Thyroid gland (tissue), 4 donors: ENCODE results near the gene SCARB1.

ENCODE experiments used
- CTCF ChIP-seq, 6 experiments: fragments of 200-600 bp in 3 of 6; fragments of 450-650 bp in 3 of 6; sonication (generic) in 3 of 6; IDR thresholded peaks; one replicate each; pipeline ENCODE4 v1.5.1; 2016 to 2019; ENCODE audit warnings: antibody characterized with exemption in 6 of 6, mild to moderate bottlenecking in 2 of 6, inconsistent platforms in 1 of 6, moderate library complexity in 1 of 6
- POLR2A ChIP-seq, 2 donors: fragments of 450-650 bp; IDR thresholded peaks; one replicate each; pipeline ENCODE4 v1.6.1; 2017; ENCODE audit warnings: antibody characterized with exemption in 2 of 2, mild to moderate bottlenecking in 2 of 2, moderate library complexity in 1 of 2

DNA sequence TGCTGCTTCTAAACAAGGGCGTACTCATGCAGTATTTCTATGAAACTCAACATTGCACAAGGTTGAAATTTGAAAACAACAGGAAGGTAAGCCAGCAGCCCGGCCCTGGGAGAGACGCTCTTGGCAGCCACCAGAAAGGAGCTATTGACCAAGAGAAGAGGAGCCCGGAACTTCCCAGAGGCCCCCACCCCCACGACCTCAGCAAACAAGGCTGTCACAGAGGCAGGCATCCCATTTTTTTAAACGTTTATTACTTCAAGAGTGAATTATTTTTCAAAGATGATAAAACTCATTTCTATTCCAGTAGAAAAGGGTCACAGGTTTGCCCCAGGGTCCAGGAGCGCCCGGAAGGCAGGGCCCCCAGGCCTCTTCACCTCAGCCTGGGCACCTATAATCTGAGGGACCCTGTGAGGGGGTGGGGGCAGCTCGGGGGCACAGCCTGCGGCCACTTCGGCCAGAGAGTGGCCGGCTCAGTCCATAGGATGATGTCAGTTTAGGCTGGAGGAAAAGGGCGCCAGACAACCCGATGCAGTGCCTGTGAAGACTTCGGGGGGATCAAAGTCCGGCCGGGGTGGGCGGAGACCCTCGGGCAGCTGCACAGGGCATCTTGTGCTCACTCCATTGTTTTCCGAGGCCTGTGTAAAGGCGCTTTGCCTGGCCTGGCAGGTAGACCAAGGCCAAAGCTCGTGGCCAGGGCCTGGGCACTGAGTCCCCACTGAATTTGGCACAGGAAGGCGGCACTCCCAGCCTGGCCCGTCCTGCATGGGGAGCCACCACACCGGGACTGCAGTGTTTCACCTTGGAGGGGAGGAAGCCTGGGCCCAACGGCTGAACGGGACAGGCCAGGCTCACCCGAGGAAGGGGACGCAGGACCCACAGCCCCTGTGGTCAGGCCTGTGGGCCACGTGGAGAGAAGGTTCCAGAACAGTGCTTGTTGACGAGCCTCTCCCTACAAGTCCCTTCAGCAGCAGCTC lies 86.0 kb downstream of the SCARB1 start:
- TF ChIP-seq CTCF (IDR thresholded peaks at IDR 0.05): no peak
- no peak for TF ChIP-seq POLR2A (IDR thresholded peaks at IDR 0.05)
